GM19463 (cell line): Measurements from ENCODE around the gene PNPLA8.
"Not testable (repeated sequence)": the region's sequence is repeated elsewhere in the genome, so short reads cannot be mapped to it uniquely, and the experiment has no call there.

Experiments used
- ATAC-seq: cut with Tn5 transposase; IDR thresholded peaks from one replicate; pipeline ENCODE4 v1.9.1; 2021; ENCODE audit warnings: mild to moderate bottlenecking, moderate library complexity; ENCODE audit not compliant: unreplicated experiment

PNPLA8 gene

GRCh38 chr7:108479751-108480150 is 46.2 kb downstream of the PNPLA8 start:
- no peak for ATAC-seq

- no peak for ATAC-seq
These were observed 46.8 kb downstream of the PNPLA8 start for GRCh38 chr7:108479118-108479517.

GRCh38 chr7:108468246-108468645 is 57.7 kb downstream of the PNPLA8 start:
- ATAC-seq = no peak

GRCh38 chr7:108467391-108467790 is 58.5 kb downstream of the PNPLA8 start:
- no peak for ATAC-seq

GRCh38 chr7:108466322-108466721 is 59.6 kb downstream of the PNPLA8 start:
- not testable (repeated sequence) for ATAC-seq

- ATAC-seq = no peak
These were observed 61.2 kb downstream of the PNPLA8 start for GRCh38 chr7:108464743-108465142.

- ATAC-seq = no peak
These were observed 62.3 kb downstream of the PNPLA8 start for GRCh38 chr7:108463613-108464012.

GRCh38 chr7:108461840-108462239 is 64.1 kb downstream of the PNPLA8 start:
- no peak for ATAC-seq

GRCh38 chr7:108460964-108461363 is 65.0 kb downstream of the PNPLA8 start:
- no peak for ATAC-seq

- peak; percentile 29 for ATAC-seq
These were observed 65.9 kb downstream of the PNPLA8 start for GRCh38 chr7:108459922-108460551.

GRCh38 chr7:108457871-108458270 is 68.1 kb downstream of the PNPLA8 start:
- no peak for ATAC-seq

- no peak for ATAC-seq
These were observed 68.9 kb downstream of the PNPLA8 start for GRCh38 chr7:108456845-108457540.

- ATAC-seq = peak; percentile 42
These were observed 69.8 kb downstream of the PNPLA8 start, which contains the start of gene NRCAM for GRCh38 chr7:108455998-108456677. Gene NRCAM (minus strand): TSS chr7:108456436. CDS start chr7:108240064, 216,372 bp downstream.

GRCh38 chr7:108455551-108455997 is 70.4 kb downstream of the PNPLA8 start:
- ATAC-seq = peak; percentile 14

GRCh38 chr7:108454674-108455550 is 71.0 kb downstream of the PNPLA8 start:
- no peak for ATAC-seq

- ATAC-seq = no peak
These were observed 71.6 kb downstream of the PNPLA8 start for GRCh38 chr7:108454317-108454673.

- ATAC-seq = no peak
These were observed 72.6 kb downstream of the PNPLA8 start for GRCh38 chr7:108453320-108453719.

- peak; percentile 36 for ATAC-seq
These were observed 73.2 kb downstream of the PNPLA8 start for GRCh38 chr7:108452707-108453106.

- no peak for ATAC-seq
These were observed 74.6 kb downstream of the PNPLA8 start for GRCh38 chr7:108451296-108451848.

GRCh38 chr7:108450160-108450559 is 75.8 kb downstream of the PNPLA8 start:
- no peak for ATAC-seq

- no peak for ATAC-seq
These were observed 76.4 kb downstream of the PNPLA8 start for GRCh38 chr7:108449521-108449920.
